Upper lobe of right lung (tissue), 1 donor: ENCODE data around the gene TSTD2. TPM values are rescaled to one million over a fixed set of nuclear protein-coding genes. Genes with fewer than 3 reads are reported as not detected.

Source experiments
- ATAC-seq: fragments of 200-7000 bp; cut with Tn5 transposase; one replicate; pipeline ENCODE4 v1.9.1; 2020; ENCODE audit warnings: mild to moderate bottlenecking, moderate library complexity
- DNase-seq: peaks from one replicate; pipeline ENCODE4 v3.0.0-alpha.2; 2020
- H3K27ac ChIP-seq: fragments of 200-600 bp; one replicate; pipeline ENCODE4 v1.8.0; 2022
- H3K27me3 ChIP-seq: fragments of 200-600 bp; one replicate; pipeline ENCODE4 v1.8.0; 2022; ENCODE audit warnings: mild to moderate bottlenecking
- H3K36me3 ChIP-seq: fragments of 200-600 bp; one replicate; pipeline ENCODE4 v1.8.0; 2022
- H3K4me1 ChIP-seq: fragments of 200-600 bp; one replicate; pipeline ENCODE4 v1.8.0; 2022
- H3K4me3 ChIP-seq: fragments of 200-600 bp; one replicate; pipeline ENCODE4 v1.8.0; 2022; ENCODE audit warnings: mild to moderate bottlenecking
- H3K9me3 ChIP-seq: fragments of 200-600 bp; one replicate; pipeline ENCODE4 v1.8.0; 2022
- intact Hi-C: fragments of 100-400 bp; cut with DNase I; formaldehyde crosslinking; loops from one replicate; pipeline ENCODE4 v1.11.0; 2022
- total RNA-seq: library from RNA; stranded (reverse); fragmentation: NEBNext Ultra II Directional; extraction: Animal tissue kit (Norgen Biotek cat#: 25700); gene quantifications from one replicate; pipeline ENCODE4 v1.2.1, GENCODE V29; 2021
- TF ChIP-seq, protein P1 (sequence below): fragments of 200-600 bp; IDR thresholded peaks from one replicate; pipeline ENCODE4 v1.8.0; 2022; ENCODE audit warnings: antibody characterized with exemption
- donor health status: DM: no; HTN: yes; CAD: no; lungs with severe emphysema.

The TSTD2 gene
- total RNA-seq, 1 donor from 2014 or later, result 20.0 TPM

DNA sequence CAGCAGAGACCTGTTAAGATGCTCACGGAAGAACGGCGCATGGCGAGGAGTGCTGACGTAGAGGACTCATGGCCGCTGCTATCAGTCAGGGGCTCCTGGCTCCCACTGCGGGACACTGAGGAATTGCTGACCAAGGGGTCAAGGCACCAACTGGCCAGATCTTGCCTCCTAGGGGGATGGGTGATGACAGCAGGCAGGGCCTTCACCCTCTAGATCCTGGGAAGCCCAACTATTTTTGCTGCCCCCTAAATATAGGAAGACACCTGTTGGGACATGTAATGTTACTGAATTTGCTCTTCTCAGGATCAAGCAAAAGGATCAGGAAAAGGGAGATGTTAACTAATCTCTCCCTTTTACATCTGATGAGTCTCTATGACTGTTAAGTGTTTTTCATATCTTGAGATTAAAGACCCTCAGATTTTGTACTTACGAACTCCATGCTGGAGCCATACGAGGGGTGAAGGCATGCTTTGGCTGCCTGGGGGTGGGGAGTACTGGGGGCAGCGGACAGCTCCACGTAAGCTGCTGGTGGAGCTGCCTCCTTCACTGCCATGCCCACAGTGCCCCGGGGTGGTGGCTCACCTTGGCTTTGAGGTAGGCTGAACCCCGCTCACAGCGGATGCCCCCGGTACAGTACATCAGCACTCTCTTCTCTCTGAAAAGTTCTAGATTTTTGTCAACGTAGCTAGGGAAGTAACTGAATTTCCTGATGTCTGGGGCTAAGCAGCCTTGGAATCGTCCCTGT is 28.1 kb downstream of the TSTD2 start:
- no peak for ATAC-seq
- H3K4me3 ChIP-seq, result no peak overlapping the region
- no peak overlapping the region for H3K27ac ChIP-seq
- peaks cover 83% of the 10 kb centered on the region for H3K36me3 ChIP-seq
- H3K27me3 ChIP-seq, result no peaks in the 10 kb centered on the region
- intact Hi-C loops, result no loop called here
- TF ChIP-seq, protein P1, sequence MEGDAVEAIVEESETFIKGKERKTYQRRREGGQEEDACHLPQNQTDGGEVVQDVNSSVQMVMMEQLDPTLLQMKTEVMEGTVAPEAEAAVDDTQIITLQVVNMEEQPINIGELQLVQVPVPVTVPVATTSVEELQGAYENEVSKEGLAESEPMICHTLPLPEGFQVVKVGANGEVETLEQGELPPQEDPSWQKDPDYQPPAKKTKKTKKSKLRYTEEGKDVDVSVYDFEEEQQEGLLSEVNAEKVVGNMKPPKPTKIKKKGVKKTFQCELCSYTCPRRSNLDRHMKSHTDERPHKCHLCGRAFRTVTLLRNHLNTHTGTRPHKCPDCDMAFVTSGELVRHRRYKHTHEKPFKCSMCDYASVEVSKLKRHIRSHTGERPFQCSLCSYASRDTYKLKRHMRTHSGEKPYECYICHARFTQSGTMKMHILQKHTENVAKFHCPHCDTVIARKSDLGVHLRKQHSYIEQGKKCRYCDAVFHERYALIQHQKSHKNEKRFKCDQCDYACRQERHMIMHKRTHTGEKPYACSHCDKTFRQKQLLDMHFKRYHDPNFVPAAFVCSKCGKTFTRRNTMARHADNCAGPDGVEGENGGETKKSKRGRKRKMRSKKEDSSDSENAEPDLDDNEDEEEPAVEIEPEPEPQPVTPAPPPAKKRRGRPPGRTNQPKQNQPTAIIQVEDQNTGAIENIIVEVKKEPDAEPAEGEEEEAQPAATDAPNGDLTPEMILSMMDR, result no peak
- no peaks in the 10 kb centered on the region for H3K9me3 ChIP-seq
- no peaks in the 10 kb centered on the region for H3K4me1 ChIP-seq
- no peak for DNase-seq

DNA sequence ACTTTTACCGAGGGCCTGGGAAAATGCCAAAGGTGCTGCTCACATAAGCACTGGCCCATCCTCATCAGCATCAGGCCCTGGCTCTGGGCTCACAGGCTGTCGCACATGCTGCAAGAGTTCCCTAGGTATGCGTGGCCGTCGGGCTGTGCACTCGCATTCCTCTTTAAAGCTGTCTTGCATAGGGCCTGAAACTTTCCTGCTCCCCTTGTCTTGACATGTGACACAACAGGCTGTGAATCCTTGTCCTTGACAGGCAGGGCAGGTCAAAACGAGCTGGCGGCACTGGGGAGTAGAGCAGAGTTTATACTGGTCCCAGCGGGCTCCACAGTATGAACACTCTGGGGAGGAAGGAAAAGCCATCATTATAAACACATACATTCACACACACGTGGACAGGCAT is 30.7 kb downstream of the TSTD2 start:
- Histone ChIP-seq H3K4me1 (peaks cover 6% of the 10 kb centered on the region), H3K4me3 (no peak overlapping the region), H3K27me3 (no peaks in the 10 kb centered on the region), H3K9me3 (no peaks in the 10 kb centered on the region), H3K27ac (no peak overlapping the region), H3K36me3 (peaks cover 72% of the 10 kb centered on the region)
- ATAC-seq, result no peak
- intact Hi-C loops, result no loop called here
- DNase-seq, result no peak
- TF ChIP-seq, protein P1, result no peak

DNA sequence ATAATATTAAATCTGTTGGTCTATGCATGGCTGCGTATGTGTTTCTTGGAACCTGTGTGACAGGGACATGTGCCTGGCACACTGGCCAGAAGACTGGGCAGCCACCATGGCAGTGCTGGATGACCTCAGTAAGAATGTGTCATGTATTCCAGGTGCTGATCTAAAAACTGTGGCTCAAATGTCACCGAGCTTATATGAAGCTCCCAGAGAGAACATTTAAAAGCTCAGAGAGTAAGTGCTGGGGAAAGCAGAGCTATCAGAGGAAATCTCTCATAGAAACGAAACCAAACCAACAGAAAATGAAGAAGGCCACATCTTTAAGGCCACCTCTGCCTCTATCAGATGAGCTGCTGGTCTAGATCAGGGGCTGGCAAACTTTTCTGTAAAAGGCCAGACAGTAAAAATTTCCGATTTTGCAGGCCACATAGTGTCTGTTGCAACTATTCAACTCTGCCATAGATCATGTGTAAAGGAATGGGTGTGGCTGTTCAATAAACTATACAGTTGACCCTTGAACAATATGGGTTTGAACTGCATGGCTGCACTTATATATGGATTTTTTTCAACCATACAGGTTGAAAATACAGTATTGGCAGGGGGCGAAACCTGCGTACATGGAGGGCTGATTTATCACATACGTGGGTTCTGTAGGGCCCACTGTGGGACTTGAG is 31.8 kb downstream of the TSTD2 start:
- peaks cover 67% of the 10 kb centered on the region for H3K36me3 ChIP-seq
- no peaks in the 10 kb centered on the region for H3K9me3 ChIP-seq
- TF ChIP-seq, protein P1, result no peak
- no peak overlapping the region for H3K4me3 ChIP-seq
- DNase-seq (no peak), ATAC-seq (no peak)
- no peaks in the 10 kb centered on the region for H3K27me3 ChIP-seq
- no peak overlapping the region for H3K27ac ChIP-seq
- intact Hi-C loops, result no loop called here
- H3K4me1 ChIP-seq, result peaks cover 6% of the 10 kb centered on the region

DNA sequence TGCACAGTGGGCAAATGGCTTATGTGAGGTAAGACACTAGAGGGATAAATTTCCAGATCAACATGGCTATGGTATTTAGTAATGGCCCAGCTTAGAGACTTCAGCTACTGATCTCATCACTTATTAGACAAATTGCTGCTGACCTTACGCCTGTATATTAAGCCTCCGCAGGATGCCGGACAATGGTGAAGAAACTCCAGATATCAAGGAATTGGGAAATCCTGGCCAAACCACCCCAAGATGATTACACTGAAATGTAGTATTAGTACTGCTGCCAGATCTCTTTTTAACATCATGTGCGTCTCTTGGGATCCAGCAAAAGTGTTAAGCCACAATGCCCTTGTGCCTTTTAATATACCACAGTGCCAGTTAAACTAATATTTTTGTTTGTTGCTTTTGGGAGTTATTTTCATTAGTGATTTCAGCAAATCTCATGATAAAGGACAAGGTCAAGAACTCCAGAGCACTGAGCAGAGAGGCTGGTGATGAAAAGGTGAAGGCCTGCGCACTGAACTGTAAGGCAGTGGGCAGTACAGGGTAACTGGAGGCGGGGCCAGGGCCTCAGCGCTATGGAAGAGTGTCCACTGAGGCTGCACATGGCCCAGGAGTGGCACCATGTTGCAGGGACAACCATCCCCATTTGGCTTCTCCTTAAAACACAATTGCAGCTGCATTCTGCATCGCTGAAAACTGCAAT is 32.5 kb downstream of the TSTD2 start:
- no peak for DNase-seq
- TF ChIP-seq, protein P1, result no peak
- no peak for ATAC-seq
- Histone ChIP-seq H3K27ac (no peak overlapping the region), H3K27me3 (no peaks in the 10 kb centered on the region), H3K4me3 (no peak overlapping the region), H3K36me3 (peaks cover 64% of the 10 kb centered on the region), H3K9me3 (no peaks in the 10 kb centered on the region), H3K4me1 (peaks cover 6% of the 10 kb centered on the region)
- intact Hi-C loops, result no loop called here

DNA sequence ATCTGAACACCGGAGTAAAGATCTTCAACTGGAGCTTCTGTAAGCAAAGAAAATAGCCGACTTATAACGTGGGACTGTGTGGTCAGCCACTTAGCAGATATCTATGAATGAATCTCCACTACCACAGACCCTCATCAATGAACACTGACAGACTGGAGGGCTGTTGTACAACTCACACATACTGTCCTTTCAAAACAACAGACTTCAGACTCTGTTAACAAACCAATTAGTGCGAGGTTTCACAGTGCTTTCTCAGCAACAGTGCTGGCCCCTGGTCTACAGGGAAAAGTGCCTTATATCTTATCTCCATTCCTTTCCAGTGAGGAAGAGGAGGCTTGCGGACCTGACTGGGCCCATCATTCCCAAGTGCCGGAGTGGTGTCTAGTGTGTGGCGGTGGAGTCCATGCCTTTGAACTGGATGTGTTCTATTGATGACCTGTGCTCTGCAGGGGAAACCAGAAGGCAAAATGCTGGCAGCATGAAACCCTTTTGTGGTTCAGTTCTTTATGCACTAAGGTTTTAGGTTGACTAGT is 33.8 kb downstream of the TSTD2 start:
- H3K4me3 ChIP-seq, result no peak overlapping the region
- ATAC-seq (no peak), DNase-seq (no peak)
- no peaks in the 10 kb centered on the region for H3K27me3 ChIP-seq
- no peaks in the 10 kb centered on the region for H3K9me3 ChIP-seq
- H3K36me3 ChIP-seq, result peaks cover 52% of the 10 kb centered on the region
- TF ChIP-seq, protein P1, result no peak
- no peak overlapping the region for H3K27ac ChIP-seq
- peaks cover 6% of the 10 kb centered on the region for H3K4me1 ChIP-seq
- intact Hi-C loops, result loop anchor here (5.0 kb wide), 1 partner anchor 132 kb away; no protein-coding TSS in a partner anchor
